HEK293T (cell line): ENCODE data around the gene ZNF385B.

ENCODE experiments used
- CTCF ChIA-PET: fragments of 350-600 bp; formaldehyde crosslinking; extraction: SDS; loops from one replicate; lab custom pipeline; 2021; ENCODE audit warnings: antibody characterized with exemption, inconsistent platforms; lab: Yijun Ruan, JAX
- POLR2A ChIA-PET: fragments of 350-600 bp; formaldehyde crosslinking; extraction: SDS; loops from one replicate; lab custom pipeline; 2020; ENCODE audit warnings: antibody characterized with exemption, inconsistent platforms; lab: Yijun Ruan, JAX
- DNase-seq: peaks from one replicate; pipeline ENCODE4 v3.0.0; 2012; ENCODE audit warnings: mixed read lengths; ENCODE audit errors: extremely low spot score
- ARNT ChIP-seq: fragments of 450-650 bp; IDR thresholded peaks from 2 replicates; pipeline ENCODE4 v1.6.1; 2017; ENCODE audit warnings: mild to moderate bottlenecking
- BHLHE40 ChIP-seq: fragments of 450-650 bp; IDR thresholded peaks from 2 replicates; pipeline ENCODE4 v1.6.1; 2016; ENCODE audit warnings: mild to moderate bottlenecking, moderate library complexity, borderline replicate concordance
- CTBP1 ChIP-seq: fragments of 450-650 bp; IDR thresholded peaks from 2 replicates; pipeline ENCODE4 v1.6.1; 2016; ENCODE audit warnings: borderline replicate concordance
- ELF4 ChIP-seq: fragments of 450-650 bp; IDR thresholded peaks from 2 replicates; pipeline ENCODE4 v1.6.1; 2017; ENCODE audit warnings: antibody characterized with exemption
- FOXA1 ChIP-seq: fragments of 450-650 bp; IDR thresholded peaks from 2 replicates; pipeline ENCODE4 v1.6.1; 2016; ENCODE audit warnings: mild to moderate bottlenecking
- FOXK2 ChIP-seq: fragments of 450-650 bp; IDR thresholded peaks from 2 replicates; pipeline ENCODE4 v1.6.1; 2016; ENCODE audit warnings: mild to moderate bottlenecking
- FOXM1 ChIP-seq: fragments of 450-650 bp; IDR thresholded peaks from 2 replicates; pipeline ENCODE4 v1.6.1; 2017; ENCODE audit warnings: mild to moderate bottlenecking, borderline replicate concordance
- HDGF ChIP-seq: fragments of 450-650 bp; IDR thresholded peaks from 2 replicates; pipeline ENCODE4 v1.6.1; 2017; ENCODE audit warnings: antibody characterized with exemption, borderline replicate concordance
- L3MBTL2 ChIP-seq: fragments of 450-650 bp; conservative IDR thresholded peaks from 2 replicates; pipeline ENCODE4 v1.6.1; 2016; ENCODE audit warnings: mild to moderate bottlenecking
- LEF1 ChIP-seq: fragments of 450-650 bp; IDR thresholded peaks from 2 replicates; pipeline ENCODE4 v1.6.1; 2017; ENCODE audit warnings: mild to moderate bottlenecking, borderline replicate concordance
- NFRKB ChIP-seq: fragments of 450-650 bp; IDR thresholded peaks from 2 replicates; pipeline ENCODE4 v1.6.1; 2016; ENCODE audit warnings: mild to moderate bottlenecking, moderate library complexity
- SP1 ChIP-seq: fragments of 450-650 bp; IDR thresholded peaks from 2 replicates; pipeline ENCODE4 v1.6.1; 2017
- SUZ12 ChIP-seq: fragments of 450-650 bp; IDR thresholded peaks from 2 replicates; pipeline ENCODE4 v1.6.1; 2016; ENCODE audit warnings: mild to moderate bottlenecking
- TARDBP ChIP-seq: fragments of 450-650 bp; IDR thresholded peaks from 2 replicates; pipeline ENCODE4 v1.6.1; 2016
- ZNF384 ChIP-seq: fragments of 450-650 bp; IDR thresholded peaks from 2 replicates; pipeline ENCODE4 v1.6.1; 2016
- TF ChIP-seq, protein P1 (sequence below): fragments of 450-650 bp; IDR thresholded peaks from 2 replicates; pipeline ENCODE4 v1.6.1; 2016

ZNF385B gene

DNA sequence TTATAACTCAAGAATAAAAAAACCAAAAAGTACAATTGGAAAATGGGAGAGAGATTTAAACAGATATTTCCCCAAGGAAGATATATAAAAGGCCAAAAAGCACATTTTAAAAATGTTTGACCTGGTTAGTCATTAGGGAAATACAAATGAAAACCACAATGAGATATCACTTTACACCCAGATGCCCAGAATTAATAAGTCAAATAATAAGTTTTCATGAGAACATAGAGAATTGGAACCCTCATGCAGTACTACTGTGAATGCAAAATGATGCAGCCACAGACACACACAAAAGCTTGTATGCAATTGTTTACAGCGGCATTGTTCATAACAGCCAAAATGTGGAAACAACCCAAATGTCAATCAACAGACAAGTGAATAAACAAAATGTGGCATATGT is 165.9 kb downstream of the ZNF385B start:
- ChIA-PET POLR2A (no interaction called here), CTCF (interaction anchor here (0.6 kb wide), 1 partner anchor 164 kb away, joined by 3 read pairs; no protein-coding TSS in a partner anchor)
- no peak for TF ChIP-seq FOXK2
- TF ChIP-seq ELF4: no peak
- no peak for TF ChIP-seq NFRKB
- no peak for TF ChIP-seq ARNT
- no peak for TF ChIP-seq HDGF
- TF ChIP-seq FOXA1: no peak
- TF ChIP-seq TARDBP: no peak
- TF ChIP-seq SP1: no peak
- no peak for TF ChIP-seq ZNF384
- TF ChIP-seq CTBP1: no peak
- no peak for TF ChIP-seq L3MBTL2
- no peak for TF ChIP-seq BHLHE40
- TF ChIP-seq SUZ12: no peak
- no peak for TF ChIP-seq FOXM1
- TF ChIP-seq, protein P1, sequence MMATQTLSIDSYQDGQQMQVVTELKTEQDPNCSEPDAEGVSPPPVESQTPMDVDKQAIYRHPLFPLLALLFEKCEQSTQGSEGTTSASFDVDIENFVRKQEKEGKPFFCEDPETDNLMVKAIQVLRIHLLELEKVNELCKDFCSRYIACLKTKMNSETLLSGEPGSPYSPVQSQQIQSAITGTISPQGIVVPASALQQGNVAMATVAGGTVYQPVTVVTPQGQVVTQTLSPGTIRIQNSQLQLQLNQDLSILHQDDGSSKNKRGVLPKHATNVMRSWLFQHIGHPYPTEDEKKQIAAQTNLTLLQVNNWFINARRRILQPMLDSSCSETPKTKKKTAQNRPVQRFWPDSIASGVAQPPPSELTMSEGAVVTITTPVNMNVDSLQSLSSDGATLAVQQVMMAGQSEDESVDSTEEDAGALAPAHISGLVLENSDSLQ: no peak
- no peak for TF ChIP-seq LEF1
- DNase-seq: no peak

DNA sequence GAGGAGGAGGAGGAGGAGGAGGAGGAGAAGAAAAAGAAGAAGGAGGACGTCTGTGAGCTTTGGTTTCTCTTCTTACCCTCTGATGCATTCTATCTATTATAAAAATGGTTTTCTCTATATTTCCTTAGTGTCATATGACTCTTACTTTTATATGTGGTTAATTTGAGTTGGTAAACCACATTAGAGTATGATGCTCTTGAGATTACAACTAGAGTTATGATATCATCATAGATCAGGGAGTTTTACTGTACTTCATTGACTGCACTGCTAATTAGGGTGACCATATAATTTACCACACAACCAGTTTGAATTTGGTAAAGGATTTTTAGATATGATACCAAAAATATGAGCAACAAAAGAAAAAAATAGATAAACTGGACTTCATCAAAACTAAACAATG is 166.4 kb downstream of the ZNF385B start:
- TF ChIP-seq LEF1 (no peak), CTBP1 (no peak), FOXA1 (no peak), HDGF (no peak), ZNF384 (no peak), FOXM1 (no peak), ELF4 (no peak), ARNT (no peak), NFRKB (no peak), SUZ12 (no peak), SP1 (no peak), TARDBP (no peak), FOXK2 (no peak), BHLHE40 (no peak), L3MBTL2 (no peak)
- TF ChIP-seq, protein P1: no peak
- DNase-seq: no peak
- ChIA-PET POLR2A (no interaction called here), CTCF (interaction anchor here (0.6 kb wide), 1 partner anchor 163 kb away, joined by 3 read pairs; no protein-coding TSS in a partner anchor)

DNA sequence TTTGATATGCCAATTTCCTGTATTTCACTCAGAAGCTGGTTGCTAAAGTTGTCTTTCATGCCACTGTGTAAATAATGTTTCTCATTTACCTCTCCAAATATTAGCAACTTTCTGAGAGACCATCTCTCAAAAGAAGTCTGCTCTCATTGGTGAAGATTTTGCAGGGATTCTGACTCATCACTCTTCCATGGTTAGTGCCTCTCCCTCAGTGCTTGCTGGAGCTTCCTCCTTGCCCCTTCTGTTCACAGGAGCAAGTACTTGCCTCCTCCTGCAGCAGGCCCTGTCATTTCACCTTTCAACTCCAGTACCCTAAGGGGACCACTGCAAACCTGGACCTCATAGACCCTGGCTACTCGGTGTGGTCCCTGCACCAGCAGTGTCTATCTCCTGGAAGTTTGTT is 168.8 kb downstream of the ZNF385B start:
- POLR2A ChIA-PET: no interaction called here
- CTCF ChIA-PET: no interaction called here
- no peak for DNase-seq
- TF ChIP-seq SP1 (no peak), CTBP1 (no peak), HDGF (no peak), FOXM1 (no peak), ARNT (no peak), ZNF384 (no peak), LEF1 (no peak), SUZ12 (no peak), ELF4 (no peak), L3MBTL2 (no peak), FOXA1 (no peak), FOXK2 (no peak), BHLHE40 (no peak), NFRKB (no peak), TARDBP (no peak)
- TF ChIP-seq, protein P1: no peak

DNA sequence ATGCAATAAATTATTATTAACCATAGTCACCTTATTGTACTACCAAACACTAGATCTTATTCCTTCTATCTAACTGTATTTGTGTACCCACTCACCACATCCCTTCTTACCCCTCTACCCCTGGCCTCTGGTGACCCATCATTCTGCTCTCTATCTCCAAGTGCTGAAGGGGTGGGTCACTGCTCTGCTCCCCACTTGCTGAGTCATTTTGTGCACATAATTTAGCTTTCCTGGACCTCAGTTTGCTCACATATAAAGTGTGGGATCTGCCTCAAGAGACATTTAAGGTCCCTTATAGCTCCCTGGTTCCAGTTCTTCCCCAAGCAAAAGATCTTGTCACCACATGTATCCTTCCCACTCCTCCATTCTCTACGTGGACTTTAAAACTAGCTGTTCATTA is 169.4 kb downstream of the ZNF385B start:
- ChIA-PET CTCF (no interaction called here), POLR2A (no interaction called here)
- TF ChIP-seq NFRKB: no peak
- TF ChIP-seq ELF4: no peak
- no peak for TF ChIP-seq CTBP1
- TF ChIP-seq SUZ12: no peak
- no peak for TF ChIP-seq ZNF384
- DNase-seq: no peak

DNA sequence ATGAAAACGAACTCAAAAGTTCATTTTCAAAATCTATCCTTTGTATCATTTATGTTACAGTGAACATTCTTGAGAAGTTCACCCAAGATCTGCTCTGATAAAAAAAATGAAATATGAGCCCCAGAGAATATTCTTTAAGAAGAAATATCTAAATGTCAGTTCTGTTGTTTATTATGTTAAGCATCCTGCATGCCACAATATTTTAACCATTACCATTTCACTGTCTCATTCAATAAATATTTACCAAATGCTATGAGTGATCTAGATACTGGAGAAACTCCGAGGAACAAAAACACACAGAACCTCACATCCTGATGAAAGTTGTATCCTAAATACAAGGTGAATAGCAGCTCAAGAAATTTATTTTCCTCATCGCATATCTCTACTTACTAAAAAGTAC is 170.2 kb downstream of the ZNF385B start:
- DNase-seq: no peak
- ChIA-PET POLR2A (no interaction called here), CTCF (no interaction called here)
- TF ChIP-seq ARNT (no peak), SP1 (no peak), NFRKB (no peak), HDGF (no peak), SUZ12 (no peak), TARDBP (no peak), ZNF384 (no peak), FOXM1 (no peak), LEF1 (no peak), CTBP1 (no peak), ELF4 (no peak), FOXA1 (no peak)
- TF ChIP-seq, protein P1: no peak
